GM21367 (cell line): ENCODE measurements around the gene LARGE1.
"Not testable (repeated sequence)": the region's sequence is repeated elsewhere in the genome, so short reads cannot be mapped to it uniquely, and the experiment has no call there.

ENCODE experiments used
- ATAC-seq: cut with Tn5 transposase; IDR thresholded peaks from one replicate; pipeline ENCODE4 v1.9.1; 2021; ENCODE audit not compliant: unreplicated experiment

LARGE1 gene

GRCh38 chr22:33391298-33391697 is 529.0 kb downstream of the LARGE1 start:
- no peak for ATAC-seq

GRCh38 chr22:33389936-33390335 is 530.3 kb downstream of the LARGE1 start:
- no peak for ATAC-seq

GRCh38 chr22:33386270-33386669 is 534.0 kb downstream of the LARGE1 start:
- no peak for ATAC-seq

GRCh38 chr22:33385611-33386010 is 534.7 kb downstream of the LARGE1 start:
- no peak for ATAC-seq

GRCh38 chr22:33382436-33382835 is 537.8 kb downstream of the LARGE1 start:
- no peak for ATAC-seq

- no peak for ATAC-seq
Measured at GRCh38 chr22:33381531-33382406, 538.5 kb downstream of the LARGE1 start.

GRCh38 chr22:33380789-33381530 is 539.3 kb downstream of the LARGE1 start:
- ATAC-seq, result no peak

- ATAC-seq, result no peak
Measured at GRCh38 chr22:33379836-33380235, 540.4 kb downstream of the LARGE1 start.

- ATAC-seq, result no peak
Measured at GRCh38 chr22:33372875-33373274, 547.4 kb downstream of the LARGE1 start.

- not testable (repeated sequence) for ATAC-seq
Measured at GRCh38 chr22:33363256-33363655, 557.0 kb downstream of the LARGE1 start.

GRCh38 chr22:33362702-33363101 is 557.6 kb downstream of the LARGE1 start:
- no peak for ATAC-seq

- no peak for ATAC-seq
Measured at GRCh38 chr22:33361581-33361980, 558.7 kb downstream of the LARGE1 start.

GRCh38 chr22:33357981-33358399 is 562.3 kb downstream of the LARGE1 start:
- ATAC-seq, result no peak

GRCh38 chr22:33354928-33355327 is 565.3 kb downstream of the LARGE1 start:
- ATAC-seq, result no peak

GRCh38 chr22:33353502-33353901 is 566.8 kb downstream of the LARGE1 start:
- ATAC-seq, result no peak

- ATAC-seq, result no peak
Measured at GRCh38 chr22:33352768-33353167, 567.5 kb downstream of the LARGE1 start.

- ATAC-seq, result no peak
Measured at GRCh38 chr22:33350961-33351360, 569.3 kb downstream of the LARGE1 start.

GRCh38 chr22:33350491-33350890 is 569.8 kb downstream of the LARGE1 start:
- no peak for ATAC-seq

- ATAC-seq, result no peak
Measured at GRCh38 chr22:33347002-33347401, 573.3 kb downstream of the LARGE1 start.

GRCh38 chr22:33341611-33342010 is 578.7 kb downstream of the LARGE1 start:
- no peak for ATAC-seq

- no peak for ATAC-seq
Measured at GRCh38 chr22:33337524-33337923, 582.8 kb downstream of the LARGE1 start.

GRCh38 chr22:33335611-33336279 is 584.5 kb downstream of the LARGE1 start:
- ATAC-seq, result no peak
